Measurements from ENCODE around the gene SH3BGRL3.

- TF ChIP-seq CTCF (IDR thresholded peaks at IDR 0.05; ENCODE audit: low read depth, low read length, poor library complexity, severe bottlenecking) (no peak), EZH2phosphoT487 (IDR thresholded peaks at IDR 0.05; ENCODE audit: borderline replicate concordance, low read length) (no peak)
Measured at GRCh38 chr1:26295194-26296138, 15.6 kb downstream of the SH3BGRL3 start.
